HG03066 (cell line): ENCODE data around the gene CD79A.

Experiments
- ATAC-seq: cut with Tn5 transposase; IDR thresholded peaks from one replicate; pipeline ENCODE4 v1.9.1; 2021; ENCODE audit warnings: low read depth; ENCODE audit not compliant: unreplicated experiment

CD79A gene

GRCh38 chr19:41883463-41883820, 6.4 kb downstream of the CD79A start:
- ATAC-seq, result no peak

- ATAC-seq, result peak; percentile 74
Measured at GRCh38 chr19:41883821-41884733, 7.0 kb downstream of the CD79A start.

GRCh38 chr19:41886761-41887710, 10.0 kb downstream of the CD79A start:
- no peak for ATAC-seq

GRCh38 chr19:41887711-41888382, 10.8 kb downstream of the CD79A start:
- ATAC-seq, result no peak

GRCh38 chr19:41888926-41889325, 11.8 kb downstream of the CD79A start:
- no peak for ATAC-seq

- no peak for ATAC-seq
Measured at GRCh38 chr19:41889896-41890295, 12.8 kb downstream of the CD79A start.

- no peak for ATAC-seq
Measured at GRCh38 chr19:41890936-41891335, 13.9 kb downstream of the CD79A start.

- no peak for ATAC-seq
Measured at GRCh38 chr19:41892173-41892902, 15.3 kb downstream of the CD79A start.

- no peak for ATAC-seq
Measured at GRCh38 chr19:41893899-41894298, 16.8 kb downstream of the CD79A start.

GRCh38 chr19:41894350-41894749, 17.3 kb downstream of the CD79A start:
- no peak for ATAC-seq

GRCh38 chr19:41895745-41896580, 18.9 kb downstream of the CD79A start:
- ATAC-seq, result no peak

- no peak for ATAC-seq
Measured at GRCh38 chr19:41896581-41896942, 19.5 kb downstream of the CD79A start.

- no peak for ATAC-seq
Measured at GRCh38 chr19:41897181-41897580, 20.1 kb downstream of the CD79A start.

- ATAC-seq, result no peak
Measured at GRCh38 chr19:41897820-41898219, 20.7 kb downstream of the CD79A start.

- ATAC-seq, result no peak
Measured at GRCh38 chr19:41898235-41898634, 21.2 kb downstream of the CD79A start.

GRCh38 chr19:41901707-41902360, 24.8 kb downstream of the CD79A start:
- ATAC-seq, result no peak

- no peak for ATAC-seq
Measured at GRCh38 chr19:41902594-41902993, 25.5 kb downstream of the CD79A start.

GRCh38 chr19:41903193-41903953, 26.3 kb downstream of the CD79A start:
- ATAC-seq, result no peak
